GM12878 (cell line): ENCODE data around the gene VTI1A. TPM values are rescaled to one million over a fixed set of nuclear protein-coding genes. Genes with fewer than 3 reads are reported as not detected.

Experiments used
- ATAC-seq: fragments of 200-7000 bp; cut with Tn5 transposase; 3 replicates; pipeline ENCODE4 v1.9.1; 2020; ENCODE audit warnings: mild to moderate bottlenecking, moderate library complexity
- BruUV-seq: library from RNA; stranded (reverse); fragments of 400-500 nt; replicated peaks from 2 replicates; lab custom pipeline; 2021; lab: Mats Ljungman, UMichigan
- CTCF ChIA-PET: fragments of 300-600 bp; sonication (Branson Sonifier 250); formaldehyde crosslinking; extraction: SDS; loops from one replicate; lab custom pipeline; 2021; ENCODE audit warnings: inconsistent platforms; lab: Yijun Ruan, JAX
- POLR2A ChIA-PET: fragments of 350-600 bp; formaldehyde crosslinking; extraction: SDS; loops from one replicate; lab custom pipeline; 2021; ENCODE audit warnings: inconsistent platforms; lab: Charles Lee
- RAD21 ChIA-PET: fragments of 300-600 bp; sonication (Branson Sonifier 250); formaldehyde crosslinking; loops from one replicate; lab custom pipeline; 2023; ENCODE audit warnings: antibody characterized with exemption; ENCODE audit not compliant: unreplicated experiment; lab: Charles Lee
- SMC1A ChIA-PET: fragments of 300-600 bp; sonication (Branson Sonifier 250); formaldehyde crosslinking; loops from one replicate; lab custom pipeline; 2023; ENCODE audit not compliant: unreplicated experiment, uncharacterized antibody; lab: Charles Lee
- DNase-seq: peaks from one replicate; pipeline ENCODE4 v3.0.0-alpha.2; 2011; ENCODE audit warnings: low read depth, low spot score
- FAIRE-seq: peaks from 3 replicates; lab custom pipeline; 2011; peaks lifted over from hg19 to GRCh38; lab: Jason Lieb, UNC
- H2AFZ ChIP-seq: 2 replicates; pipeline ENCODE4 v1.6.0; 2011; ENCODE audit warnings: low read depth, low read length, control low read depth; ENCODE audit not compliant: control insufficient read depth
- H3K27ac ChIP-seq: 2 replicates; pipeline ENCODE4 v1.5.1; 2011; ENCODE audit warnings: control low read depth; ENCODE audit not compliant: control insufficient read depth, insufficient read depth
- H3K27me3 ChIP-seq, 2 experiments: replicated peaks in 1 of 2; 2 replicates each; pipeline versions ENCODE4 v1.6.0 to v1.6.1; 2011; ENCODE audit warnings: low read length in 1 of 2; ENCODE audit not compliant: control insufficient read depth in 2 of 2, insufficient read depth in 2 of 2
- H3K36me3 ChIP-seq, 2 experiments: 2 replicates each; pipeline ENCODE4 v1.5.1; 2011; ENCODE audit warnings: low read length in 1 of 2; ENCODE audit not compliant: control insufficient read depth in 2 of 2, insufficient read depth in 2 of 2
- H3K4me1 ChIP-seq: 2 replicates; pipeline ENCODE4 v1.6.1; 2011; ENCODE audit warnings: mild to moderate bottlenecking, low read length, moderate library complexity, mixed read lengths; ENCODE audit not compliant: control insufficient read depth, insufficient read depth
- H3K4me2 ChIP-seq: 2 replicates; pipeline ENCODE4 v1.6.0; 2011; ENCODE audit warnings: control low read depth; ENCODE audit not compliant: control insufficient read depth, insufficient read depth
- H3K4me3 ChIP-seq: fragments of 200-600 bp; sonication (generic); 2 replicates; pipeline ENCODE4 v1.5.1; 2016
- H3K79me2 ChIP-seq: 2 replicates; pipeline ENCODE4 v1.6.0; 2011; ENCODE audit warnings: low read length; ENCODE audit not compliant: control insufficient read depth, insufficient read depth
- H3K9ac ChIP-seq: 2 replicates; pipeline ENCODE4 v1.8.0; 2011; ENCODE audit warnings: low read length, control low read depth, mixed read lengths; ENCODE audit not compliant: control insufficient read depth, insufficient read depth
- H3K9me3 ChIP-seq: replicated peaks from 3 replicates; pipeline ENCODE4 v1.5.1; 2011; ENCODE audit warnings: mild to moderate bottlenecking, low read length; ENCODE audit not compliant: control insufficient read depth, insufficient read depth
- H4K20me1 ChIP-seq: 2 replicates; pipeline ENCODE4 v1.6.0; 2011; ENCODE audit not compliant: control insufficient read depth, insufficient read depth
- ATF7 ChIP-seq: fragments of 450-650 bp; IDR thresholded peaks from 2 replicates; pipeline ENCODE4 v1.6.1; 2016; ENCODE audit warnings: low read depth, mild to moderate bottlenecking
- BACH1 ChIP-seq: fragments of 450-650 bp; IDR thresholded peaks from 2 replicates; pipeline ENCODE4 v1.6.1; 2017; ENCODE audit warnings: mild to moderate bottlenecking, borderline replicate concordance
- KDM1A ChIP-seq: fragments of 200-600 bp; sonication (generic); IDR thresholded peaks from 2 replicates; pipeline ENCODE4 v1.6.1; 2016; ENCODE audit warnings: borderline replicate concordance
- RBBP5 ChIP-seq: fragments of 200-600 bp; sonication (generic); conservative IDR thresholded peaks from 2 replicates; pipeline ENCODE4 v1.6.1; 2016
- SMAD1 ChIP-seq: fragments of 450-650 bp; IDR thresholded peaks from 2 replicates; pipeline ENCODE4 v1.6.1; 2018; ENCODE audit warnings: mild to moderate bottlenecking, low read depth; ENCODE audit not compliant: partially characterized antibody
- SPI1 ChIP-seq: IDR thresholded peaks from 2 replicates; pipeline ENCODE4 v1.6.1; 2011; ENCODE audit warnings: low read depth, mild to moderate bottlenecking, low read length, moderate library complexity, borderline replicate concordance; ENCODE audit not compliant: insufficient read depth
- TCF3 ChIP-seq: IDR thresholded peaks from 2 replicates; pipeline ENCODE4 v1.6.1; 2012; ENCODE audit warnings: low read depth, mild to moderate bottlenecking, low read length, borderline replicate concordance; ENCODE audit not compliant: insufficient read depth
- ZZZ3 ChIP-seq: IDR thresholded peaks from 2 replicates; pipeline ENCODE4 v1.6.1; 2011; ENCODE audit warnings: low read depth; ENCODE audit not compliant: control insufficient read depth, insufficient read length
- WGBS: methylation state at CpG from one replicate; pipeline ENCODE4 v1.1.6; 2016; ENCODE audit warnings: low lambda C conversion rate; ENCODE audit not compliant: insufficient replicate concordance, insufficient coverage; ENCODE audit errors: missing lambda C conversion rate; 5-methylcytosine and 5-hydroxymethylcytosine counted together
- in situ Hi-C: fragments of 300-500 bp; cut with MboI; formaldehyde crosslinking; loops from 9 replicates; pipeline ENCODE4 v1.14.3; 2018; ENCODE audit warnings: mixed read lengths
- intact Hi-C: fragments of 100-400 bp; cut with micrococcal nuclease; formaldehyde crosslinking; loops from one replicate; pipeline ENCODE4 v1.14.2; 2022; ENCODE audit not compliant: unreplicated experiment
- polyA plus RNA-seq, 11 experiments: library from polyadenylated mRNA; depleted of rRNA in 4 of 11; unstranded in 6 of 11; stranded (reverse) in 5 of 11; fragments of >200 nt; fragmentation: Nextera tagmentation in 4 of 11; fragmentation: Illumina TruSeq in 1 of 11; extraction: Ambion mirVana in 4 of 11; extraction: Trizol in 1 of 11; gene quantifications; 1 replicate in 1 of 11; 2 replicates in 10 of 11; pipeline versions ENCODE4 v1.2.1 to v1.2.3, GENCODE V29; 2011 to 2016; ENCODE audit warnings: inconsistent platforms in 2 of 11, missing spikeins in 2 of 11, low read depth in 1 of 11
- total RNA-seq, 4 experiments: library from RNA; depleted of rRNA in 3 of 4; stranded (reverse); fragments of >200 nt in 3 of 4; fragmentation: Illumina TruSeq in 1 of 4; extraction: Trizol in 1 of 4; gene quantifications; 2 replicates each; pipeline versions ENCODE4 v1.2.1 to v1.2.3, GENCODE V29; 2013 to 2021
- TF ChIP-seq, protein P1 (sequence below): fragments of 450-650 bp; IDR thresholded peaks from 2 replicates; pipeline ENCODE4 v1.6.1; 2016; ENCODE audit warnings: mild to moderate bottlenecking, moderate library complexity, borderline replicate concordance
- TF ChIP-seq, protein P2 (sequence below): fragments of 450-650 bp; IDR thresholded peaks from 2 replicates; pipeline ENCODE4 v1.6.1; 2016; ENCODE audit warnings: mild to moderate bottlenecking

VTI1A gene
- total and polyA plus RNA-seq, 10 of the 15 experiments (the other 5 are each of a cell fraction or from before 2014, with no cell fraction given): 12.4 to 43.2 (median 27.5) TPM

DNA sequence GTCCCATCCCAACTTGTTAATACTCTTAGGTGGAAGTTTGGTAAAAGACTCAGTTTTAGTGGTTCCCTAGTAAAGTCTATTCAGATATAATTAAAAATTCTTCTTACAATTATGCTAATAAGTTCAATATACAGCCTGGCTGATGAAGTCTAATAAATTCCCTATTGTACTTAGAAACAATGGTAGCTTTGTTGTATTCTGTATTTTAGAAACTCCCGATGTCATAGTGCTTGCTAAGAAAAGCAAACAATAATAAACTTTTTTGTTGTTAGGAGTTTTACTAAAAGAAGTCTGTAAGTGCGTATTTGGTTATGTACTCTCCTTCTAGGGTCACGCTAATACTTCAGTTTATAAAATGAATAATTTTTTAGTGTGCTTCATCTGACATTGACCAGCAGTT lies 206.8 kb downstream of the VTI1A start:
- BruUV-seq: no TSS peak
- WGBS: 94% methylated on average over 3 of the region's 3 CpGs

DNA sequence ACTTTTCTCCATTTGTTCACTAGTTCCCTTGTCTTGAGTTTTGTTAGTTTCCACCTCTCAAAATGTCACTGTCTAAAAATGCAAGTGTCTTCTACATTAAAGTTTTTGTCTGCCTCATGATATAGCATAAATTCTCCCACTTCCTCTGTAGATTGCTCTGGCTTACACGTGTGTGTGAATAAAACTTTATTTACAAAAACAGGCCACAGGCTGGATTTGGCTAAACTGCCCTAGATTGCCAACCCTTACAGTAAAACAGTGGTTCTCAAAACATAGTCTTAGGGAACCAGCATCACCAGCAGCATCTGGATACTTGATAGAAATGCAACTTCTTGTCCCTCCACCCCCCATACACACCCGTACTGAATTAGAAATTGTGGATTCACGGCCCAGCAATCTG lies 207.8 kb downstream of the VTI1A start:
- H2AFZ ChIP-seq: no peak overlapping the region
- no peak overlapping the region for H3K4me2 ChIP-seq
- CTCF ChIA-PET: no interaction called here
- FAIRE-seq (no peak), ATAC-seq (no peak), DNase-seq (no peak)
- no peaks in the 10 kb centered on the region for H3K79me2 ChIP-seq
- no peak overlapping the region for H3K27ac ChIP-seq
- intact Hi-C loops (no loop called here), in situ Hi-C loops (no loop called here)
- no peaks in the 10 kb centered on the region for H3K4me1 ChIP-seq
- H4K20me1 ChIP-seq: no peaks in the 10 kb centered on the region
- SMC1A ChIA-PET: interaction anchor here (0.6 kb wide), 1 partner anchor 11 kb away, joined by 3 read pairs; no protein-coding TSS in a partner anchor
- RAD21 ChIA-PET: no interaction called here
- WGBS: 97% methylated on average over 3 of the region's 3 CpGs
- H3K36me3 ChIP-seq: no peaks in the 10 kb centered on the region
- TF ChIP-seq, protein P1, sequence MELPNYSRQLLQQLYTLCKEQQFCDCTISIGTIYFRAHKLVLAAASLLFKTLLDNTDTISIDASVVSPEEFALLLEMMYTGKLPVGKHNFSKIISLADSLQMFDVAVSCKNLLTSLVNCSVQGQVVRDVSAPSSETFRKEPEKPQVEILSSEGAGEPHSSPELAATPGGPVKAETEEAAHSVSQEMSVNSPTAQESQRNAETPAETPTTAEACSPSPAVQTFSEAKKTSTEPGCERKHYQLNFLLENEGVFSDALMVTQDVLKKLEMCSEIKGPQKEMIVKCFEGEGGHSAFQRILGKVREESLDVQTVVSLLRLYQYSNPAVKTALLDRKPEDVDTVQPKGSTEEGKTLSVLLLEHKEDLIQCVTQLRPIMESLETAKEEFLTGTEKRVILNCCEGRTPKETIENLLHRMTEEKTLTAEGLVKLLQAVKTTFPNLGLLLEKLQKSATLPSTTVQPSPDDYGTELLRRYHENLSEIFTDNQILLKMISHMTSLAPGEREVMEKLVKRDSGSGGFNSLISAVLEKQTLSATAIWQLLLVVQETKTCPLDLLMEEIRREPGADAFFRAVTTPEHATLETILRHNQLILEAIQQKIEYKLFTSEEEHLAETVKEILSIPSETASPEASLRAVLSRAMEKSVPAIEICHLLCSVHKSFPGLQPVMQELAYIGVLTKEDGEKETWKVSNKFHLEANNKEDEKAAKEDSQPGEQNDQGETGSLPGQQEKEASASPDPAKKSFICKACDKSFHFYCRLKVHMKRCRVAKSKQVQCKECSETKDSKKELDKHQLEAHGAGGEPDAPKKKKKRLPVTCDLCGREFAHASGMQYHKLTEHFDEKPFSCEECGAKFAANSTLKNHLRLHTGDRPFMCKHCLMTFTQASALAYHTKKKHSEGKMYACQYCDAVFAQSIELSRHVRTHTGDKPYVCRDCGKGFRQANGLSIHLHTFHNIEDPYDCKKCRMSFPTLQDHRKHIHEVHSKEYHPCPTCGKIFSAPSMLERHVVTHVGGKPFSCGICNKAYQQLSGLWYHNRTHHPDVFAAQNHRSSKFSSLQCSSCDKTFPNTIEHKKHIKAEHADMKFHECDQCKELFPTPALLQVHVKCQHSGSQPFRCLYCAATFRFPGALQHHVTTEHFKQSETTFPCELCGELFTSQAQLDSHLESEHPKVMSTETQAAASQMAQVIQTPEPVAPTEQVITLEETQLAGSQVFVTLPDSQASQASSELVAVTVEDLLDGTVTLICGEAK: peak; percentile 41; the same call in 1 of the 2 replicates
- TF ChIP-seq SMAD1 (no peak), TCF3 (no peak)
- TF ChIP-seq, all 136 proteins: peak for 1
- Histone ChIP-seq H3K9ac (no peak overlapping the region), H3K27me3 (no peaks in the 10 kb centered on the region), H3K9me3 (no peaks in the 10 kb centered on the region), H3K4me3 (no peak overlapping the region)
- BruUV-seq: no TSS peak
- POLR2A ChIA-PET: no interaction called here

More for the DNA sequence above, 206.8 kb downstream of the VTI1A start:
- H3K4me2 ChIP-seq: no peak overlapping the region
- ChIA-PET CTCF (no interaction called here), SMC1A (no interaction called here), POLR2A (no interaction called here), RAD21 (no interaction called here)
- H3K27me3 ChIP-seq: no peaks in the 10 kb centered on the region
- no peaks in the 10 kb centered on the region for H3K4me1 ChIP-seq
- H3K36me3 ChIP-seq: no peaks in the 10 kb centered on the region
- H3K79me2 ChIP-seq: no peaks in the 10 kb centered on the region
- no peak for FAIRE-seq
- TF ChIP-seq ZZZ3 (no peak), BACH1 (no peak), RBBP5 (no peak), ATF7 (no peak), TCF3 (no peak), SPI1 (no peak), KDM1A (no peak)
- TF ChIP-seq, protein P2, sequence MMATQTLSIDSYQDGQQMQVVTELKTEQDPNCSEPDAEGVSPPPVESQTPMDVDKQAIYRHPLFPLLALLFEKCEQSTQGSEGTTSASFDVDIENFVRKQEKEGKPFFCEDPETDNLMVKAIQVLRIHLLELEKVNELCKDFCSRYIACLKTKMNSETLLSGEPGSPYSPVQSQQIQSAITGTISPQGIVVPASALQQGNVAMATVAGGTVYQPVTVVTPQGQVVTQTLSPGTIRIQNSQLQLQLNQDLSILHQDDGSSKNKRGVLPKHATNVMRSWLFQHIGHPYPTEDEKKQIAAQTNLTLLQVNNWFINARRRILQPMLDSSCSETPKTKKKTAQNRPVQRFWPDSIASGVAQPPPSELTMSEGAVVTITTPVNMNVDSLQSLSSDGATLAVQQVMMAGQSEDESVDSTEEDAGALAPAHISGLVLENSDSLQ: no peak
- H4K20me1 ChIP-seq: no peaks in the 10 kb centered on the region
- no peak overlapping the region for H3K27ac ChIP-seq
- in situ Hi-C loops: no loop called here
- no peak for DNase-seq
- no peak overlapping the region for H3K4me3 ChIP-seq
- no peak overlapping the region for H3K9ac ChIP-seq
- intact Hi-C loops: no loop called here
- no peak for ATAC-seq
- H2AFZ ChIP-seq: no peak overlapping the region
- H3K9me3 ChIP-seq: no peaks in the 10 kb centered on the region
